ENCODE data around the gene SLC4A1AP. TPM values are rescaled to one million over a fixed set of nuclear protein-coding genes. Genes with fewer than 3 reads are reported as not detected.
A peak's percentile ranks its signal among the peaks of the same experiment; 100 is the strongest.

SLC4A1AP gene
- total RNA-seq, 4 donors from 2014 or later, result 16.7 to 22.8 (median 20.1) TPM

- intact Hi-C loops (cut with DNase I), result loop anchor here (2.0 to 10.0 kb wide), 2 partner anchors 121 to 749 kb away; no protein-coding TSS in a partner anchor
- no peaks in the 10 kb centered on the region for H3K27me3 ChIP-seq
- DNase-seq (ENCODE audit: extremely low spot score), result peak; percentile 98
- TF ChIP-seq, protein P1, sequence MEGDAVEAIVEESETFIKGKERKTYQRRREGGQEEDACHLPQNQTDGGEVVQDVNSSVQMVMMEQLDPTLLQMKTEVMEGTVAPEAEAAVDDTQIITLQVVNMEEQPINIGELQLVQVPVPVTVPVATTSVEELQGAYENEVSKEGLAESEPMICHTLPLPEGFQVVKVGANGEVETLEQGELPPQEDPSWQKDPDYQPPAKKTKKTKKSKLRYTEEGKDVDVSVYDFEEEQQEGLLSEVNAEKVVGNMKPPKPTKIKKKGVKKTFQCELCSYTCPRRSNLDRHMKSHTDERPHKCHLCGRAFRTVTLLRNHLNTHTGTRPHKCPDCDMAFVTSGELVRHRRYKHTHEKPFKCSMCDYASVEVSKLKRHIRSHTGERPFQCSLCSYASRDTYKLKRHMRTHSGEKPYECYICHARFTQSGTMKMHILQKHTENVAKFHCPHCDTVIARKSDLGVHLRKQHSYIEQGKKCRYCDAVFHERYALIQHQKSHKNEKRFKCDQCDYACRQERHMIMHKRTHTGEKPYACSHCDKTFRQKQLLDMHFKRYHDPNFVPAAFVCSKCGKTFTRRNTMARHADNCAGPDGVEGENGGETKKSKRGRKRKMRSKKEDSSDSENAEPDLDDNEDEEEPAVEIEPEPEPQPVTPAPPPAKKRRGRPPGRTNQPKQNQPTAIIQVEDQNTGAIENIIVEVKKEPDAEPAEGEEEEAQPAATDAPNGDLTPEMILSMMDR (IDR thresholded peaks at IDR 0.05), result peak; percentile 93 to 97 (median 93)
- TF ChIP-seq POLR2AphosphoS5 (IDR thresholded peaks at IDR 0.05) (peak; percentile 42 to 65), EP300 (IDR thresholded peaks at IDR 0.05) (no peak)
- H3K4me1 ChIP-seq, result peaks cover 42 to 55% (median 48%) of the 10 kb centered on the region in 4 donors
- H3K4me3 ChIP-seq, result no peak overlapping the region
- H3K27ac ChIP-seq (replicated peaks in 1 of 4), result peak overlapping the region; percentile 81 to 91 (median 89)
- H3K9me3 ChIP-seq, result no peaks in the 10 kb centered on the region
- WGBS, result 27% methylated on average over 9 of the region's 9 CpGs
- peaks cover 0 to 5% (median 0%) of the 10 kb centered on the region in 4 donors for H3K36me3 ChIP-seq
These were observed 40.1 kb downstream of the SLC4A1AP start for GRCh38 chr2:27703638-27704341.

- DNase-seq (ENCODE audit: extremely low spot score), result no peak
- 95% methylated on average over 5 of the region's 5 CpGs for WGBS
- no peaks in the 10 kb centered on the region for H3K9me3 ChIP-seq
- TF ChIP-seq POLR2A (IDR thresholded peaks at IDR 0.05; ENCODE audit: low read depth) (no peak), EP300 (IDR thresholded peaks at IDR 0.05) (no peak), POLR2AphosphoS5 (IDR thresholded peaks at IDR 0.05) (no peak)
- TF ChIP-seq, protein P1 (IDR thresholded peaks at IDR 0.05), result no peak
- intact Hi-C loops (cut with DNase I), result loop anchor here (10.0 kb wide), 1 partner anchor 120 kb away; no protein-coding TSS in a partner anchor
- no peak overlapping the region for H3K4me3 ChIP-seq
- H3K4me1 ChIP-seq, result peaks cover 44 to 60% (median 51%) of the 10 kb centered on the region in 4 donors
- H3K27ac ChIP-seq (replicated peaks in 1 of 4), result peak overlapping the region; percentile 81 to 91 (median 89)
- no peaks in the 10 kb centered on the region for H3K27me3 ChIP-seq
- H3K36me3 ChIP-seq, result no peaks in the 10 kb centered on the region
These were observed 40.7 kb downstream of the SLC4A1AP start for GRCh38 chr2:27704342-27704876.

- H3K36me3 ChIP-seq, result no peaks in the 10 kb centered on the region
- peaks cover 45 to 60% (median 51%) of the 10 kb centered on the region in 4 donors for H3K4me1 ChIP-seq
- H3K27ac ChIP-seq (replicated peaks in 1 of 4), result peak overlapping the region; percentile 81 to 91 (median 89)
- TF ChIP-seq POLR2AphosphoS5 (IDR thresholded peaks at IDR 0.05), result peak; percentile 89 to 94
- TF ChIP-seq EP300 (IDR thresholded peaks at IDR 0.05), result peak; percentile 95
- TF ChIP-seq, protein P1 (IDR thresholded peaks at IDR 0.05), result no peak
- TF ChIP-seq POLR2A (IDR thresholded peaks at IDR 0.05; ENCODE audit: low read depth), result no peak
- H3K9me3 ChIP-seq, result no peaks in the 10 kb centered on the region
- no peaks in the 10 kb centered on the region for H3K27me3 ChIP-seq
- 45% methylated on average over 4 of the region's 4 CpGs for WGBS
- H3K4me3 ChIP-seq, result no peak overlapping the region
- DNase-seq (ENCODE audit: extremely low spot score), result peak; percentile 94
- intact Hi-C loops (cut with DNase I), result loop anchor here (2.0 to 10.0 kb wide), 4 partner anchors 66 to 685 kb away; partner anchors contain the start of gene MRPL33
These were observed 42.3 kb downstream of the SLC4A1AP start for GRCh38 chr2:27705851-27706622.

DNA sequence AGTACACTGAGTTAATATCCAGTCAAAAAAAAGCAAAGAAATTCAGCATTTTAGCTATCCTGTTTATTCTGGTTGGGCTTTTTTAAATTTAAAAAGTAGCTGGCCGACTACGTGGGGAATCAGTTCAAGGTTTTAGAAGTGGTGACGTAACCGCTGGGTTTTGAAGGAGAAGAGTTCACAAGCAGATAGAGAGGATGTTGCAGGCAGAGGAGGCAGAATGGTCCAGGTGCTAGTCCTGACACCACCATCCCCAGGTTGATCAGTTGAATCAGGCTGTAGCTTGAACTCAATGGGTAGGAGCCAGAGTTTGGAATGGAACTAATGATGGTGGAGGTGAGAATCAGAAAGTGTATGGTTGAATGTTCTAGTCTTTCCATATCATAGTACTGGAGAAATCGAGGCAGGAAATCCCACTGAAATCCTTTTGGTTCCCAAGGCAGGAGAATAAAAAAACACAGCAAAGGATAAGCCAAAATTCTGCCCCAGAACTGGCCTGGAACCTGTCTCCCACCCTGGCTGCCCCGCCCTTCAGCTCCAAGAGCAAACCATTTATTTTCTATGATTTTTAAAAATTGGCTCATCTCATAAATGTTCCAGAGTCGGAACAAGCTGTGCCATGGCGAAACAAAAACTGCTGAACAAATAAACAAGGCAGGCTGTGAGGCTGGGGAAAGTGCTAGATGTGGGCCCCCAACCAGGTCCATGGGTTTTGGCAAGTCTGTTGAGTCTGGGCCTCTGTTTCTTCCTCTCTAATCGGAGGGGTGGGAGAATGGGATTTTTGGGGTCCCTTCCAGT is 44.0 kb downstream of the SLC4A1AP start:
- DNase-seq (ENCODE audit: extremely low spot score), result no peak
- 70% methylated on average over 9 of the region's 9 CpGs for WGBS
- TF ChIP-seq EP300 (IDR thresholded peaks at IDR 0.05) (peak; percentile 77), POLR2AphosphoS5 (IDR thresholded peaks at IDR 0.05) (peak; percentile 76), POLR2A (IDR thresholded peaks at IDR 0.05; ENCODE audit: low read depth) (no peak)
- TF ChIP-seq, protein P1 (IDR thresholded peaks at IDR 0.05), result no peak
- Histone ChIP-seq H3K27me3 (no peaks in the 10 kb centered on the region), H3K27ac (replicated peaks in 1 of 4) (peak overlapping the region; percentile 81 to 91 (median 89)), H3K9me3 (no peaks in the 10 kb centered on the region), H3K36me3 (no peaks in the 10 kb centered on the region), H3K4me3 (no peak overlapping the region), H3K4me1 (peaks cover 45 to 60% (median 55%) of the 10 kb centered on the region in 4 donors)
- intact Hi-C loops (cut with DNase I), result loop anchor here (2.0 to 10.0 kb wide), 4 partner anchors 65 to 683 kb away; partner anchors contain the start of gene MRPL33

All from esophagus muscularis mucosa (tissue), 4 donors.